HCT116 (cell line): ENCODE measurements around the gene GLIPR1. TPM values are rescaled to one million over a fixed set of nuclear protein-coding genes. Genes with fewer than 3 reads are reported as not detected.

Experiments used
- ATAC-seq: fragments of 200-7000 bp; cut with Tn5 transposase; 2 replicates; pipeline ENCODE4 v1.9.1; 2020; ENCODE audit warnings: mild to moderate bottlenecking, moderate library complexity
- BruUV-seq: library from RNA; stranded (reverse); fragments of 400-500 nt; replicated peaks from 2 replicates; lab custom pipeline; 2021; lab: Mats Ljungman, UMichigan
- CTCF ChIA-PET: fragments of 300-600 bp; sonication (Branson Sonifier 250); formaldehyde crosslinking; loops from one replicate; lab custom pipeline; 2021; ENCODE audit warnings: antibody characterized with exemption; lab: Charles Lee
- POLR2A ChIA-PET: fragments of 300-600, 350-600 bp; sonication (Branson Sonifier 250); formaldehyde crosslinking; loops from one replicate; lab custom pipeline; 2021; ENCODE audit warnings: antibody characterized with exemption; lab: Charles Lee
- RAD21 ChIA-PET, 2 experiments: fragments of 300-600 bp; sonication (Branson Sonifier 250); formaldehyde crosslinking; loops; one replicate each; lab custom pipeline; 2023; ENCODE audit warnings: low total read pairs in 2 of 2; ENCODE audit not compliant: uncharacterized antibody in 2 of 2, unreplicated experiment in 2 of 2, low non-redundant PET in 1 of 2; lab: Charles Lee
- DNase-seq: peaks from one replicate; pipeline ENCODE4 v3.0.0-alpha.2; 2010; ENCODE audit warnings: low read depth, low spot score
- H2AFZ ChIP-seq: fragments of 200-600 bp; shearing (Covaris generic), sonication (generic); 2 replicates; pipeline ENCODE4 v1.6.1; 2017; ENCODE audit warnings: low read depth, mixed run types, mixed read lengths, antibody characterized with exemption, low read length; ENCODE audit not compliant: poor library complexity, severe bottlenecking
- H3K27ac ChIP-seq: 2 replicates; pipeline ENCODE4 v1.5.1; 2012; ENCODE audit warnings: low read depth, low read length
- H3K27me3 ChIP-seq: fragments of 200-600 bp; sonication (generic); 2 replicates; pipeline ENCODE4 v1.6.1; 2016; ENCODE audit warnings: mixed run types, low read length, mixed read lengths; ENCODE audit not compliant: insufficient read depth
- H3K36me3 ChIP-seq, 2 experiments: fragments of 200-500 bp in 1 of 2; fragments of 200-600 bp in 1 of 2; sonication (Bioruptor generic) in 1 of 2; sonication (generic) in 1 of 2; 2 replicates each; pipeline versions ENCODE4 v1.5.1 to v1.6.1; 2014 to 2016; ENCODE audit warnings: low read length in 2 of 2, inconsistent platforms in 1 of 2, mixed read lengths in 1 of 2, mixed run types in 1 of 2; ENCODE audit not compliant: insufficient read depth in 2 of 2, control insufficient read depth in 1 of 2
- H3K4me1 ChIP-seq, 2 experiments: fragments of 200-600 bp in 1 of 2; sonication (generic) in 1 of 2; 2 replicates each; pipeline versions ENCODE4 v1.5.1 to v1.6.1; 2012 to 2017; ENCODE audit warnings: low read length in 2 of 2, inconsistent platforms in 1 of 2, mild to moderate bottlenecking in 1 of 2, mixed read lengths in 1 of 2, mixed run types in 1 of 2, moderate library complexity in 1 of 2; ENCODE audit not compliant: insufficient read depth in 2 of 2, control insufficient read depth in 1 of 2
- H3K4me2 ChIP-seq: fragments of 200-600 bp; sonication (generic); 2 replicates; pipeline ENCODE4 v1.6.1; 2017; ENCODE audit warnings: mixed run types, low read length, mixed read lengths
- H3K4me3 ChIP-seq, 2 experiments: fragments of 200-600 bp in 1 of 2; sonication (generic) in 1 of 2; replicated peaks in 1 of 2; 2 replicates each; pipeline ENCODE4 v1.5.1; 2011 to 2016; ENCODE audit warnings: low read length in 2 of 2, control low read depth in 1 of 2, low read depth in 1 of 2, mild to moderate bottlenecking in 1 of 2, mixed read lengths in 1 of 2, mixed run types in 1 of 2
- H3K79me2 ChIP-seq: fragments of 200-600 bp; sonication (generic); 2 replicates; pipeline ENCODE4 v1.6.1; 2017; ENCODE audit warnings: mild to moderate bottlenecking, mixed run types, low read length, moderate library complexity, mixed read lengths; ENCODE audit not compliant: insufficient read depth
- H3K9ac ChIP-seq: fragments of 200-600 bp; sonication (generic); 2 replicates; pipeline ENCODE4 v1.6.1; 2016; ENCODE audit warnings: low read length, mixed read lengths
- H3K9me2 ChIP-seq: fragments of 200-600 bp; sonication (generic), shearing (Covaris generic); 2 replicates; pipeline ENCODE4 v1.6.1; 2017; ENCODE audit warnings: mixed run types, mild to moderate bottlenecking, moderate library complexity; ENCODE audit not compliant: insufficient read depth
- H3K9me3 ChIP-seq, 2 experiments: fragments of 200-500 bp in 1 of 2; fragments of 200-600 bp in 1 of 2; sonication (Bioruptor generic) in 1 of 2; sonication (generic) in 1 of 2; 2 replicates each; pipeline ENCODE4 v1.6.1; 2014 to 2017; ENCODE audit warnings: low read length in 2 of 2, mixed read lengths in 2 of 2, inconsistent platforms in 1 of 2, low read depth in 1 of 2, mild to moderate bottlenecking in 1 of 2, mixed run types in 1 of 2, moderate library complexity in 1 of 2; ENCODE audit not compliant: control insufficient read depth in 1 of 2, insufficient read depth in 1 of 2
- H4K20me1 ChIP-seq: fragments of 200-600 bp; sonication (generic), shearing (Covaris generic); 2 replicates; pipeline ENCODE4 v1.6.1; 2017; ENCODE audit warnings: mixed run types, mild to moderate bottlenecking, moderate library complexity; ENCODE audit not compliant: insufficient read depth
- CBX3 ChIP-seq: IDR thresholded peaks from 2 replicates; pipeline ENCODE4 v1.6.1; 2012; ENCODE audit warnings: low read depth
- CEBPB ChIP-seq: IDR thresholded peaks from 2 replicates; pipeline ENCODE4 v1.6.1; 2012; ENCODE audit warnings: low read depth
- CTCF ChIP-seq, 3 experiments: fragments of 200-600 bp in 1 of 3; sonication (generic) in 1 of 3; IDR thresholded peaks in 2 of 3; conservative IDR thresholded peaks in 1 of 3; 2 replicates each; pipeline ENCODE4 v1.5.1; 2012 to 2017; ENCODE audit warnings: low read depth in 2 of 3, low read length in 2 of 3, antibody characterized with exemption in 1 of 3, borderline replicate concordance in 1 of 3, control low read depth in 1 of 3, mild to moderate bottlenecking in 1 of 3, mixed read lengths in 1 of 3, mixed run types in 1 of 3, moderate library complexity in 1 of 3; ENCODE audit not compliant: insufficient read depth in 1 of 3
- EGR1 ChIP-seq: IDR thresholded peaks from 2 replicates; pipeline ENCODE4 v1.6.1; 2012; ENCODE audit warnings: low read depth
- ELF1 ChIP-seq: IDR thresholded peaks from 2 replicates; pipeline ENCODE4 v1.6.1; 2012; ENCODE audit warnings: low read depth, borderline replicate concordance
- FOSL1 ChIP-seq: IDR thresholded peaks from 2 replicates; pipeline ENCODE4 v1.6.1; 2012; ENCODE audit warnings: low read depth
- JUND ChIP-seq: IDR thresholded peaks from 2 replicates; pipeline ENCODE4 v1.6.1; 2012
- POLR2A ChIP-seq: IDR thresholded peaks from 2 replicates; pipeline ENCODE4 v1.7.0; 2011; ENCODE audit warnings: borderline replicate concordance; ENCODE audit not compliant: insufficient read depth, insufficient read length; ENCODE audit errors: extremely low read depth
- POLR2AphosphoS5 ChIP-seq: IDR thresholded peaks from 2 replicates; pipeline ENCODE4 v1.6.1; 2011; ENCODE audit warnings: mild to moderate bottlenecking, low read depth, low read length, moderate library complexity
- RAD21 ChIP-seq: IDR thresholded peaks from 2 replicates; pipeline ENCODE4 v1.6.1; 2012; ENCODE audit warnings: low read depth, mild to moderate bottlenecking
- REST ChIP-seq: IDR thresholded peaks from 2 replicates; pipeline ENCODE4 v1.6.1; 2012; ENCODE audit warnings: low read depth
- SIN3A ChIP-seq: IDR thresholded peaks from 2 replicates; pipeline ENCODE4 v1.6.1; 2012; ENCODE audit warnings: low read depth
- SP1 ChIP-seq: IDR thresholded peaks from 2 replicates; pipeline ENCODE4 v1.6.1; 2012; ENCODE audit warnings: low read depth
- SRF ChIP-seq: IDR thresholded peaks from 2 replicates; pipeline ENCODE4 v1.6.1; 2012; ENCODE audit warnings: low read depth
- TCF7L2 ChIP-seq: IDR thresholded peaks from 2 replicates; pipeline ENCODE4 v1.7.0; 2011; ENCODE audit warnings: borderline replicate concordance, inconsistent platforms; ENCODE audit not compliant: insufficient read depth, insufficient read length; ENCODE audit errors: extremely low read depth
- YY1 ChIP-seq: IDR thresholded peaks from 2 replicates; pipeline ENCODE4 v1.6.1; 2011; ENCODE audit warnings: low read length, low read depth, moderate library complexity, mild to moderate bottlenecking; ENCODE audit not compliant: insufficient replicate concordance; ENCODE audit errors: extremely low read depth
- ZBTB33 ChIP-seq: IDR thresholded peaks from 2 replicates; pipeline ENCODE4 v1.6.1; 2011; ENCODE audit warnings: mild to moderate bottlenecking, low read length, moderate library complexity; ENCODE audit not compliant: insufficient replicate concordance; ENCODE audit errors: extremely low read depth
- ZFX ChIP-seq: fragments of 450-650 bp; IDR thresholded peaks from 2 replicates; pipeline ENCODE4 v1.6.1; 2017
- intact Hi-C: fragments of 100-400 bp; cut with micrococcal nuclease; formaldehyde crosslinking; loops from 2 replicates; pipeline ENCODE4 v1.10.0; 2022
- total RNA-seq: library from RNA; stranded (reverse); gene quantifications from one replicate; pipeline ENCODE4 v1.2.1, GENCODE V29; 2021; ENCODE audit not compliant: unreplicated experiment
- TF ChIP-seq, protein P1 (sequence below): IDR thresholded peaks from 2 replicates; pipeline ENCODE4 v1.6.1; 2012
- TF ChIP-seq, protein P2 (sequence below): IDR thresholded peaks from 2 replicates; pipeline ENCODE4 v1.6.1; 2012

GLIPR1 gene
- total RNA-seq, 1 experiment from 2014 or later: 0.39 TPM

DNA sequence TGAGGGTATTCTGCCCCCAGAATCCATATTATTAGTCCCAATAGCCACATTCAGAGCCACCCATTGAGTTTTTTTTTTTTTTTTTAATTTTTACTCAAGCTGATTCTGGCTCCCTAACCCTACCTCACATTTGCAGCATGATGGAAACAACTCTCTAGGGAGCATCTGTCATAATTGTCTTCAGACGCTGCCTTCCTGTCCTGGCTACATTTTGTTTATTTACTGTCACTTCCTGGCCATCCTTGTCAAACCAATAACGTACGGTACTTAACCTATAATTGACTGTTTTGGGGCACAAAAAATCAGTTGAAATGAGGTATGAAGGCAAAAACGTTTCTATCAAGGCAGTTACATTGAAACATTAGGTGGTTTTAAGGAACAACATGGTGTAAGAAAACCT is 2.1 kb downstream of the GLIPR1 start:
- Histone ChIP-seq H3K4me3 (no peak overlapping the region), H3K4me1 (peaks cover 6 to 21% of the 10 kb centered on the region in 2 experiments)
- intact Hi-C loops: no loop called here
- TF ChIP-seq YY1: no peak
- TF ChIP-seq, protein P1, sequence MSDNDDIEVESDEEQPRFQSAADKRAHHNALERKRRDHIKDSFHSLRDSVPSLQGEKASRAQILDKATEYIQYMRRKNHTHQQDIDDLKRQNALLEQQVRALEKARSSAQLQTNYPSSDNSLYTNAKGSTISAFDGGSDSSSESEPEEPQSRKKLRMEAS: no peak
- TF ChIP-seq SIN3A: no peak
- TF ChIP-seq SP1: no peak
- TF ChIP-seq POLR2A: no peak
- TF ChIP-seq JUND: no peak
- TF ChIP-seq ELF1: no peak
- TF ChIP-seq CEBPB: no peak
- no peak for TF ChIP-seq EGR1
- TF ChIP-seq TCF7L2: no peak
- TF ChIP-seq RAD21: no peak
- no peak for TF ChIP-seq ZFX
- TF ChIP-seq, protein P2, sequence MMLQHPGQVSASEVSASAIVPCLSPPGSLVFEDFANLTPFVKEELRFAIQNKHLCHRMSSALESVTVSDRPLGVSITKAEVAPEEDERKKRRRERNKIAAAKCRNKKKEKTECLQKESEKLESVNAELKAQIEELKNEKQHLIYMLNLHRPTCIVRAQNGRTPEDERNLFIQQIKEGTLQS: no peak
- no peak for TF ChIP-seq CBX3
- TF ChIP-seq REST: no peak
- TF ChIP-seq ZBTB33: no peak
- no peak for TF ChIP-seq FOSL1
- no peak for TF ChIP-seq POLR2AphosphoS5
- no peak for TF ChIP-seq CTCF (IDR thresholded peaks at IDR 0.05 in 2 of 3, conservative IDR thresholded peaks at IDR 0.05 in 1 of 3; ENCODE audit: borderline replicate concordance in 1 of 3, insufficient read depth in 1 of 3, low read depth in 2 of 3, low read length in 2 of 3)
- no peak for TF ChIP-seq SRF
- TF ChIP-seq, all 23 proteins: peak for 0
- Histone ChIP-seq H3K79me2 (no peaks in the 10 kb centered on the region), H3K36me3 (no peaks in the 10 kb centered on the region), H3K9ac (no peak overlapping the region), H2AFZ (no peak overlapping the region), H3K27me3 (no peaks in the 10 kb centered on the region), H3K4me2 (no peak overlapping the region), H4K20me1 (no peaks in the 10 kb centered on the region), H3K9me2 (no peaks in the 10 kb centered on the region), H3K9me3 (no peaks in the 10 kb centered on the region), H3K27ac (no peak overlapping the region)
- ChIA-PET RAD21 (no interaction called here), POLR2A (no interaction called here), CTCF (interaction anchor here (1.0 to 1.7 kb wide), 2 partner anchors 75 to 92 kb away, joined by 3 to 7 read pairs; partner anchors contain the start of gene GLIPR1L2)
- BruUV-seq: no TSS peak
- ATAC-seq (no peak), DNase-seq (no peak)
